Upper lobe of left lung (tissue), 4 donors: ENCODE results near the gene ZNF746.

Experiments
- CTCF ChIP-seq, 6 experiments: fragments of 450-650 bp in 4 of 6; fragments of 200-600 bp in 2 of 6; sonication (generic) in 2 of 6; IDR thresholded peaks; one replicate each; pipeline ENCODE4 v1.5.1; 2016 to 2019; ENCODE audit warnings: antibody characterized with exemption in 6 of 6
- EP300 ChIP-seq, 4 donors: sonication (generic); formaldehyde crosslinking; IDR thresholded peaks; one replicate each; pipeline ENCODE4 v1.5.1; 2017; ENCODE audit warnings: antibody characterized with exemption in 4 of 4, control low read depth in 2 of 4
- POLR2A ChIP-seq, 4 donors: fragments of 450-650 bp; IDR thresholded peaks; one replicate each; pipeline ENCODE4 v1.5.1; 2016 to 2017; ENCODE audit warnings: antibody characterized with exemption in 4 of 4, mild to moderate bottlenecking in 2 of 4
- POLR2AphosphoS5 ChIP-seq, 2 donors: sonication (generic); formaldehyde crosslinking; IDR thresholded peaks; one replicate each; pipeline ENCODE4 v1.5.1; 2017; ENCODE audit warnings: antibody characterized with exemption in 2 of 2

- TF ChIP-seq CTCF (IDR thresholded peaks at IDR 0.05) = no peak
- TF ChIP-seq POLR2A (IDR thresholded peaks at IDR 0.05) = no peak
- TF ChIP-seq POLR2AphosphoS5 (IDR thresholded peaks at IDR 0.05) = no peak
- TF ChIP-seq EP300 (IDR thresholded peaks at IDR 0.05) = no peak
Measured at GRCh38 chr7:149469806-149470205, 27.8 kb downstream of the ZNF746 start.
